GM12874 (cell line): ENCODE measurements around the gene TMEM120B.

Experiments
- TF ChIP-seq, protein P1 (sequence below): IDR thresholded peaks from 2 replicates; pipeline ENCODE4 v1.5.1; 2011; ENCODE audit warnings: low read depth, mild to moderate bottlenecking, control low read depth, low read length, moderate library complexity; ENCODE audit not compliant: insufficient read depth

TMEM120B gene

DNA sequence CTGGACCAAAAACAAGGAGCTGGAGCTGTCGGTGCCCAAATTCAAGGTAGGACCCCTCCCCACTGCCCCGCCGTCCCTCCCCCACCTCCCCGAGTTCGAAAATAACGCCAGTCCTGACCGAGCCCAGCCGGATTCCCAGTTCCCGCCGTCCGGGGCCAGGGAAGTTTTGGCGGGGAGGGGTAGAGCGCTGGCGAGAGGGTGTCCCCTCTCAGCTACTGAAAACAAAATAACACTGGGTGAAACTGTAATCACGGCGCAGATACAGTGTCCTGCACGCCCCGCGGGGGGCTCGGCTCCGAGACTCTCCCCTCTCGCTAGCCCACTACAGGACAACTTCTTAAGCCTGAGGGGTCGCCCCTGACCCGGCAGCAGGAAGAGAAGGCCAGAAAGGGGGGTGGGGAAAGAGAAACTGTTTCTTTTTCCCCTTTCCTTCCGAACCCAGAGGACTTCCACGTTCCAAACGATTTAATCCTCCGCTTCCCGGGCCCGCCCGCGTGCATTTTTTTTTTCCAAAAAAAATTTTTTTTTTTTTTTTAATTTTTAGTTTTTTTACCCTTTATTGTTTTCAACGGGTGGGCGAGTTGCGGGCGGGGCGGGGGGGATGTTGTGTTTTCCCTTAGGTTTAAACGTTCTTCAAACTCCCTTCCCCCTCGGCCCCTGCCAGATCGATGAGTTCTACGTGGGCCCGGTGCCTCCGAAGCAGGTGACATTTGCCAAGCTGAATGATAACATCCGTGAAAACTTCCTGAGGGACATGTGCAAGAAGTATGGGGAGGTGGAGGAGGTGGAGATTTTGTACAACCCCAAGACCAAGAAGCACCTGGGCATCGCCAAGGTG lies 92.8 kb downstream of the TMEM120B start:
- TF ChIP-seq, protein P1, sequence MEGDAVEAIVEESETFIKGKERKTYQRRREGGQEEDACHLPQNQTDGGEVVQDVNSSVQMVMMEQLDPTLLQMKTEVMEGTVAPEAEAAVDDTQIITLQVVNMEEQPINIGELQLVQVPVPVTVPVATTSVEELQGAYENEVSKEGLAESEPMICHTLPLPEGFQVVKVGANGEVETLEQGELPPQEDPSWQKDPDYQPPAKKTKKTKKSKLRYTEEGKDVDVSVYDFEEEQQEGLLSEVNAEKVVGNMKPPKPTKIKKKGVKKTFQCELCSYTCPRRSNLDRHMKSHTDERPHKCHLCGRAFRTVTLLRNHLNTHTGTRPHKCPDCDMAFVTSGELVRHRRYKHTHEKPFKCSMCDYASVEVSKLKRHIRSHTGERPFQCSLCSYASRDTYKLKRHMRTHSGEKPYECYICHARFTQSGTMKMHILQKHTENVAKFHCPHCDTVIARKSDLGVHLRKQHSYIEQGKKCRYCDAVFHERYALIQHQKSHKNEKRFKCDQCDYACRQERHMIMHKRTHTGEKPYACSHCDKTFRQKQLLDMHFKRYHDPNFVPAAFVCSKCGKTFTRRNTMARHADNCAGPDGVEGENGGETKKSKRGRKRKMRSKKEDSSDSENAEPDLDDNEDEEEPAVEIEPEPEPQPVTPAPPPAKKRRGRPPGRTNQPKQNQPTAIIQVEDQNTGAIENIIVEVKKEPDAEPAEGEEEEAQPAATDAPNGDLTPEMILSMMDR: no peak

DNA sequence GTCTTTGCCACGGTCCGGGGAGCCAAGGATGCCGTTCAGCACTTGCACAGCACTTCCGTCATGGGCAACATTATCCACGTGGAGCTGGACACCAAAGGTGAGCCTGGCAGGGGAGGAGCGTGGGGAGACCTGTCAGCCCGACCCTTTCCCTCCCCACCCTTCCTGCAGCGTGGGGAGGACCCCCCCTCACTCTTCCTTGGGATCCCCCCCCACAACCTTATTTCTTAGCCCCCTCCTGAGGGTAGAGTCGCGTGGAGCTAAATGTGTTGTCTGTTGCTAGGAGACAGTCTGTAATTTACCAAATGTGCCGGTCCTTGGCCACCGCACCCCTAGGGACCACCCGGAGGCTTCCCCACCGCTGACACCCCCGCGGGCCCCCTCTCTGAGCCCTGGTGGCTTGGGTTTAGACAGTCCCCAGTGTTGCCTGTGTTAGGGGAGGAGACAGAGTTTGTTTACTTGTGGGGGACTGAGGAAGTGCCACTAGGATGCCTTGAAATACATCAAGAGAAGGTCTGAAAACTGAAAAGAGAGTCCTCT lies 93.5 kb downstream of the TMEM120B start:
- TF ChIP-seq, protein P1: no peak

DNA sequence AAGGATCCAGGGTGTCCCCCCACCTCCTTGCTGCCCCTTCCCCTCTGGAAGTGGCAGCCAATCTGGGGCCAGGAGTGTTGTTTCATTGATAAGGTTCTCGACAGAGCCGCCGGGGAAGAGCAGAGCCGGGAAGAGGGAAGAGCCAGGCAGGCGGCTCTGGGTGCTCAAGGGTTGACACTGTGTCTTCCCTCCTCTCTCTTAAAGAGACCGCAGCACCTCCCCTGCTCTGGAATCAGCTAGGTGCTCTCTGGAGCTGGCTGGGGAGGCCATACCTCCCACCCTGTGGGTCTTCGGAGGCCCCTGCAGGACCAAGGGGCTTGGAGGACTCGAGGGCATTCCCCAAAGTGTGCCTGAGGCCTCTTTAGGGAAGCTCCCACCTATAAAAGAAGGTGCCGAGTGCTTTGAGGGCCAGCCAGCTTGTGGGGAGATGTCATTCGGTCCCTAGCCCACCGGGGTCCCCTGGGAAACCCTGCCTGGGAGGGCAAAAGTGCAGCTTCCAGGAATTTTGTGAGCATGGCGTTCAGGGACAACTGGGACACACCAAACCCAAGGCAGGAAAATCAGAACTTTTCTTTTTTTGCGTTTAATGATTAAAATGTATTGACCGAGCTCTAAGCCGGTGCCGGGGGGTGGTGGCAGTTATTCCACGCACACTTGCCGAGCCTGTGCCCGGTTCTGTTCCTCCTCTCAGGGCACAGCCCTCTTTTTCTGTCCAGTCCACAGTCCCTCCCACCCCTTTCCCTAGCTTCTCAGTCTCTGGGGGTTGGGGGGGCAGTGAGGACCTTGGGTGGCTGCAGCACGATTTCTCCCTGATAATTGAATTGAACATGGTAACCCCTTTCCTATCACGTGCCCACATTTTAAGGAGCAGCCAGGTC lies 94.2 kb downstream of the TMEM120B start:
- TF ChIP-seq, protein P1: no peak

DNA sequence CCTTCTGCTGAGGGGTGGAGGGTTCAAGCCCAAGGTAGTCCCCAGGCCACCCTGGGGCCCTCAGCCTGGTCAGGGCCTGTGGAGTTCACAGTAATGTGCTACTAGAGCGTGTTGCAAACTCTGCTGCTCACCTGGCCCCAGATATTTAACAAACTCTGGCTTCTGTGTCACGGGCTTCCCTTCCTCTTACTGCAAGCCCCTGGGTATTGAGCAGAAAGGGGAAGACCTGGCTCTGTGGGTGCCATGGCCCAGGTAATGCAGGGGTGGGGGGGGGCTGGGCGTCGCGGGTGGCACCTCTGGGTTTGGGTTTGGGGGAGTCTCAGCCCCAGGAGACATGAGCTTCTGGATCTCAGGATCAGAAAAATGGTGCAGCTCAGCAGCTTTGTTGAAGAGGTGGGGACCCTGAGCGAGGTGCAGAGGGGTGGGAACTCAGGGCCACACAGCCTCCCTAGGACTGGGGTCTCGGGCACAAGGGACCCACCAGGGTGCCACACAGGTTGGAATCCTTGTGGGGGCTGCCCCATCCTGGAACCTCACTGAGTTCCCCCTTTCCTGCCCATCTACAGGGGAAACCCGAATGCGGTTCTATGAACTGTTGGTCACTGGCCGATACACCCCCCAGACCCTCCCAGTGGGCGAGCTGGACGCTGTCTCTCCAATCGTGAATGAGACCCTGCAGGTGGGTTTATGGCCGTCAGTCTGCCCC lies 95.2 kb downstream of the TMEM120B start:
- TF ChIP-seq, protein P1: no peak

DNA sequence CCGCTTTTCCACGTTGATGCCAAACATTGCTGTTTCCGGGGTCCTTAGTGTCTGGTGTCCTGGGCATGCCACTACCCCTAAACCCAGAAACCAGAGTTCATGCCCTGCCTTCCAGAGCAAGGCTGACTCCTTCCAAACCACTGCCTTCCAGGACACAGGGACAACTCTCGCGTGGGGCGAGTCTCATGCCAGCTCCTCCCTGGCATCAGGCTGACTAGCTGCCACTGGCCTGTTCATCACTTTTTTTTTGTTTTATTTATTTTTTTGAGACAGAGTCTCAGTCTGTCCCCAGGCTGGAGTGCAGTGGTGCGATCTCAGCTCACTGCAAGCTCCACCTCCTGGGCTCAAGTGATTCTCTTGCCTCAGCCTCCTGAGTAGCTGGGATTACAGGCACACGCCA lies 96.1 kb downstream of the TMEM120B start:
- TF ChIP-seq, protein P1: no peak

DNA sequence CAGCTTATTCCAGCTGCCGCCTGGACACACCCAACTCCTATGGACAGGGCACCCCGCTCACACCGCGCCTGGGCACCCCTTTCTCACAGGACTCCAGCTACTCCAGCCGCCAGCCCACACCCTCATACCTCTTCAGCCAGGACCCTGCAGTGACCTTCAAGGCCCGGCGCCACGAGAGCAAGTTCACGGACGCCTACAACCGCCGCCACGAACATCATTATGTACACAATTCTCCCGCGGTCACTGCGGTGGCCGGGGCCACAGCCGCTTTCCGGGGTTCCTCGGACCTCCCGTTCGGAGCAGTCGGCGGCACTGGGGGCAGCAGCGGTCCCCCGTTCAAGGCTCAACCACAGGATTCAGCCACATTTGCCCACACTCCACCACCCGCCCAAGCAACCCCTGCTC lies 97.2 kb downstream of the TMEM120B start:
- TF ChIP-seq, protein P1: no peak
